ENCODE measurements around the gene MYO15A.

MYO15A gene

DNA sequence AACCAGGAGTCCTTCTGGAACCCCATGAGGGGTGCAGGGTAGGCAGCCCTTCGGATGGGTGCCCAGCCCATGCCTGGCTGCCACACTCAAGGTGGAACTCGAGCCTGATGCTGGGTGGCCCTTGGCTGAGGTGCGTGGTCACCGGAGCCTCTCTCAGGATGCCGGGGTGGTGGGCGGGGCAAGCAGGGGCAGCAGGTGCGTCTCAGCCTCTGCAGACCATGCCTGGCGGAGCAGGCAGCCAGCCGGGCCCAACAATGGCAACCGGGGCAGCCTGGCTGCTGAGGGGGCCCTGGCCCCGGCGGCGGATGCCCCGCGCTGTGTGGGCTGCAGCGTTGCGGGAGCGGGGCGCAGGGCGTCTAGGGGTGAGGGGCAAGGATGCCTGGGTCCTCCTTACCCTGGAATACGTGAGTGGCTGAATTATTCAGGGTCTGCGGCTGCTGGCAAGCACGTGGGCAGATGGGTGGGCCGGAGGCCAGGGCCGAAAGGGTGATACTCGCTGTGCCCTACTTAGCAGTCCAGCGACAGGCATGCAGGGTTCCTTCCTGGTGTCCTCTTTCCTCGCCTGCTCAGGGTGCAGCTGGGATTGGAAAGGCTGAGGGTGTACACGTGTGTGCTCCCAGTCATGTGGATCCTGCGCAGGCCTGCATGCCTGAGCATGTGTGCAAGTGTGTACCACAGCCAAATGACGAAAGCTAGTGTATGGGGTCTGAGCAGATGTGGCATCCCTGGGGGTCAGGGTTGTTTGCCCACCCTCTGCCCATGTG, 14.6 kb downstream of the MYO15A start:
- Histone ChIP-seq H4K8ac (ENCODE audit: low read length) (no peak overlapping the region), H3K27me3 (ENCODE audit: control insufficient read depth in 1 of 2, insufficient read depth in 1 of 2, low read length in 2 of 2) (peaks cover 14 to 43% of the 10 kb centered on the region in 2 experiments), H2BK15ac (ENCODE audit: low read depth, poor library complexity, severe bottlenecking) (no peak overlapping the region), H3K36me3 (ENCODE audit: control insufficient read depth in 1 of 2, insufficient read depth in 2 of 2, low read depth in 1 of 2, low read length in 2 of 2) (no peaks in the 10 kb centered on the region), H3K27ac (ENCODE audit: low read length, poor library complexity, severe bottlenecking) (no peak overlapping the region), H3K4me1 (ENCODE audit: control insufficient read depth, insufficient read depth, low read depth, low read length) (peaks cover 3% of the 10 kb centered on the region), H3K23ac (ENCODE audit: low read length in 2 of 2) (no peak overlapping the region), H3K79me1 (replicated peaks; ENCODE audit: low read length, poor library complexity, severe bottlenecking) (no peaks in the 10 kb centered on the region), H2BK120ac (ENCODE audit: low read depth, low read length) (no peak overlapping the region), H3K14ac (ENCODE audit: low read length in 2 of 2) (no peak overlapping the region), H2AFZ (ENCODE audit: low read depth, low read length) (no peak overlapping the region), H3K9ac (ENCODE audit: low read length) (no peak overlapping the region), H3K4me2 (ENCODE audit: low read length, poor library complexity, severe bottlenecking) (no peak overlapping the region), H3K4me3 (ENCODE audit: insufficient read depth in 1 of 2, low read depth in 1 of 2, low read length in 2 of 2) (no peak overlapping the region), H2BK5ac (ENCODE audit: low read depth, low read length, poor library complexity, severe bottlenecking) (no peak overlapping the region), H2BK12ac (ENCODE audit: low read length in 2 of 2) (no peak overlapping the region), H4K91ac (ENCODE audit: low read length) (no peak overlapping the region), H2AK5ac (ENCODE audit: low read length, severe bottlenecking) (no peak overlapping the region), H3K4ac (ENCODE audit: low read depth in 1 of 2, low read length in 2 of 2) (no peak overlapping the region), H3K9me3 (ENCODE audit: control insufficient read depth, low read length) (no peaks in the 10 kb centered on the region), H3K18ac (ENCODE audit: low read depth in 1 of 2, low read length in 2 of 2) (no peak overlapping the region)
- DNase-seq, result no peak
- WGBS, result 84% methylated on average over 31 of the region's 31 CpGs

DNA sequence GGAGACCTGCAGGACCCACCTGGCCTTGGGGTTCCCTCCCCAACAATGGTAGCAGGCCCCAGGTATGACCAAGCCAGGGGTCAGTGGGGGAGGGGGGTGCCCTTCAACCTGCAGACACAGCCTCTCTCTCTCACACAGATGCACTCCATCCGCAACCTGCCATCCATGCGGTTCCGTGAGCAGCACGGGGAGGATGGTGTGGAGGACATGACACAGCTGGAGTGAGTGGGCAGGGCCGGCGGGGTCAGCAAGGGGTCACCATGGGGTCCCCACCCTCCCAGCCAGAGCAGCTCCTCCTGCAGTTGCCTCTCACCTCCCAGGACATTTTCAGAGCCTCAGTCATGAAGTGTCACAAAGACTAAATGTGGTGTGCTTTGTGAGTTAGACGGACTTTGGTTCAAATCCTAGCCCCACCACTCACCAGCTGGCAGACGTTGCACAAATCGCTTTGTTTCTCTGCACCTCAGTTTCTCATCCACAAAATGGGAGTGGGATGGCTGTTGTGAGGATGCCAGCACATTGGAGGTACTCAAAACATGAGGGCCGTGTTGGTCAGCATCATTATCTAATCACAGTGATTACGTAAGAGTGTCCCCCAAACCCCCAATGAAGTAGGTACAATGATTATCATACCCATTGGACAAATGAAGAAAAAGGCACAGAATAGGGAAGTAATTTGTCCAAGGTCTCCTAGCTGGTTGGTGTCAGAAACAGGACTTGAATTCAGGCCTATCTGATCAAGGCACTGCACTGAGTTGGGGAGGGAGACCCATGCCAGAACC, 16.0 kb downstream of the MYO15A start:
- H3K4me3 ChIP-seq (ENCODE audit: insufficient read depth in 1 of 2, low read depth in 1 of 2, low read length in 2 of 2), result no peak overlapping the region
- H2BK12ac ChIP-seq (ENCODE audit: low read length in 2 of 2), result no peak overlapping the region
- no peak overlapping the region for H4K8ac ChIP-seq (ENCODE audit: low read length)
- no peak overlapping the region for H3K9ac ChIP-seq (ENCODE audit: low read length)
- H3K36me3 ChIP-seq (ENCODE audit: control insufficient read depth in 1 of 2, insufficient read depth in 2 of 2, low read depth in 1 of 2, low read length in 2 of 2), result no peaks in the 10 kb centered on the region
- no peak overlapping the region for H3K23ac ChIP-seq (ENCODE audit: low read length in 2 of 2)
- H2BK5ac ChIP-seq (ENCODE audit: low read depth, low read length, poor library complexity, severe bottlenecking), result no peak overlapping the region
- H2BK120ac ChIP-seq (ENCODE audit: low read depth, low read length), result no peak overlapping the region
- H2AFZ ChIP-seq (ENCODE audit: low read depth, low read length), result no peak overlapping the region
- no peak overlapping the region for H3K4ac ChIP-seq (ENCODE audit: low read depth in 1 of 2, low read length in 2 of 2)
- no peak for DNase-seq
- no peak overlapping the region for H2BK15ac ChIP-seq (ENCODE audit: low read depth, poor library complexity, severe bottlenecking)
- H3K14ac ChIP-seq (ENCODE audit: low read length in 2 of 2), result no peak overlapping the region
- WGBS, result 80% methylated on average over 7 of the region's 11 CpGs
- peaks cover 3% of the 10 kb centered on the region for H3K4me1 ChIP-seq (ENCODE audit: control insufficient read depth, insufficient read depth, low read depth, low read length)
- no peaks in the 10 kb centered on the region for H3K79me1 ChIP-seq (replicated peaks; ENCODE audit: low read length, poor library complexity, severe bottlenecking)
- no peak overlapping the region for H3K4me2 ChIP-seq (ENCODE audit: low read length, poor library complexity, severe bottlenecking)
- peaks cover 18 to 43% of the 10 kb centered on the region in 2 experiments for H3K27me3 ChIP-seq (ENCODE audit: control insufficient read depth in 1 of 2, insufficient read depth in 1 of 2, low read length in 2 of 2)
- H3K9me3 ChIP-seq (ENCODE audit: control insufficient read depth, low read length), result no peaks in the 10 kb centered on the region
- H2AK5ac ChIP-seq (ENCODE audit: low read length, severe bottlenecking), result no peak overlapping the region
- no peak overlapping the region for H3K27ac ChIP-seq (ENCODE audit: low read length, poor library complexity, severe bottlenecking)
- no peak overlapping the region for H3K18ac ChIP-seq (ENCODE audit: low read depth in 1 of 2, low read length in 2 of 2)
- no peak overlapping the region for H4K91ac ChIP-seq (ENCODE audit: low read length)

DNA sequence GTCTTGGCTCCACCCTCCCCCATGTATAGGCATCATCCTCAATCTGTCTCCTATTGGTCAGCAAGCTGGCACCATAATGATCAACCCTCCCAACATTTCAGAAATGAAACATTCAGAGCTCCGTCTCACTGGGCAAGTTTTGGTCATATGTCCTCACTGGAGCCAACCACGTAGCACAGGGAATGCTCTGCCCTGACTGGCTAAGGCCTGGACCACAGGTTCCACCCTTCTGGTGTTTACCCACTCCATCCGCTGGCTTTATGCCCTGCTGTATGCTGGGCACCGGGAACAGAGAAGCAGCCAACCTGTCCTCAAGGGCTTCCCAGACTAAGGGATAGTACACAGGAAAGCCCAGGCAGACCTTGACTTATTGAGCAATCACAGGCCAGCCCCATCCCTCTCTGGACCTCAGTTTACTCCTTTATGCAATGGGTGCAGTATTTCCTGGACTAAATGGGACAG, 20.5 kb downstream of the MYO15A start:
- H2BK120ac ChIP-seq (ENCODE audit: low read depth, low read length), result no peak overlapping the region
- no peak overlapping the region for H2BK5ac ChIP-seq (ENCODE audit: low read depth, low read length, poor library complexity, severe bottlenecking)
- no peak overlapping the region for H4K8ac ChIP-seq (ENCODE audit: low read length)
- H3K27me3 ChIP-seq (ENCODE audit: control insufficient read depth in 1 of 2, insufficient read depth in 1 of 2, low read length in 2 of 2), result peaks cover 22 to 61% of the 10 kb centered on the region in 2 experiments
- H3K9ac ChIP-seq (ENCODE audit: low read length), result no peak overlapping the region
- H3K4ac ChIP-seq (ENCODE audit: low read depth in 1 of 2, low read length in 2 of 2), result no peak overlapping the region
- no peak overlapping the region for H3K18ac ChIP-seq (ENCODE audit: low read depth in 1 of 2, low read length in 2 of 2)
- no peak overlapping the region for H3K4me2 ChIP-seq (ENCODE audit: low read length, poor library complexity, severe bottlenecking)
- 81% methylated on average over 4 of the region's 4 CpGs for WGBS
- H3K9me3 ChIP-seq (ENCODE audit: control insufficient read depth, low read length), result no peaks in the 10 kb centered on the region
- H3K27ac ChIP-seq (ENCODE audit: low read length, poor library complexity, severe bottlenecking), result no peak overlapping the region
- H2AFZ ChIP-seq (ENCODE audit: low read depth, low read length), result no peak overlapping the region
- no peak overlapping the region for H3K4me3 ChIP-seq (ENCODE audit: insufficient read depth in 1 of 2, low read depth in 1 of 2, low read length in 2 of 2)
- peak; percentile 58 for DNase-seq
- H2AK5ac ChIP-seq (ENCODE audit: low read length, severe bottlenecking), result no peak overlapping the region
- H3K14ac ChIP-seq (ENCODE audit: low read length in 2 of 2), result no peak overlapping the region
- H2BK15ac ChIP-seq (ENCODE audit: low read depth, poor library complexity, severe bottlenecking), result no peak overlapping the region
- no peak overlapping the region for H2BK12ac ChIP-seq (ENCODE audit: low read length in 2 of 2)
- no peak overlapping the region for H4K91ac ChIP-seq (ENCODE audit: low read length)
- no peaks in the 10 kb centered on the region for H3K36me3 ChIP-seq (ENCODE audit: control insufficient read depth in 1 of 2, insufficient read depth in 2 of 2, low read depth in 1 of 2, low read length in 2 of 2)
- no peak overlapping the region for H3K23ac ChIP-seq (ENCODE audit: low read length in 2 of 2)
- no peaks in the 10 kb centered on the region for H3K79me1 ChIP-seq (replicated peaks; ENCODE audit: low read length, poor library complexity, severe bottlenecking)
- H3K4me1 ChIP-seq (ENCODE audit: control insufficient read depth, insufficient read depth, low read depth, low read length), result no peaks in the 10 kb centered on the region

DNA sequence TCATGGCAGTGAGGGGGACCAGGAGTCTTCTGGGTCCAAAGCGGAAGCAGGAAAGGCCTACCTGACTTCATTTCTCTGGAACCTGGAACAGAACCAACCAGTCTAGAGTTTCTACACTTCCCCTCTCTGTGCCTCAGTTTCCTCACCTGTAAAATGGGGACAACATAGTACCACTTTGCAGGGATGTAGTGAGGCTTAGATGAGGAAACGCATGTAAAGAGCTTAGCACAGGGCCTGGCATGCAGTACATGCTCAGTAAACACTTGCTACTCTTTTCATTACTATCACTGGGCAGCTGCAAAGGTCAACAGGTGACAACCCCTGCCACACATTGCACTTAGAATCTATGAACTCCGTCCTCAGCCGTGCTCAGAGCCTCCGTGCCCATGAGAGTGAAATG, 24.2 kb downstream of the MYO15A start:
- no peak overlapping the region for H4K8ac ChIP-seq (ENCODE audit: low read length)
- no peak overlapping the region for H3K27ac ChIP-seq (ENCODE audit: low read length, poor library complexity, severe bottlenecking)
- H2AFZ ChIP-seq (ENCODE audit: low read depth, low read length), result no peak overlapping the region
- no peaks in the 10 kb centered on the region for H3K36me3 ChIP-seq (ENCODE audit: control insufficient read depth in 1 of 2, insufficient read depth in 2 of 2, low read depth in 1 of 2, low read length in 2 of 2)
- no peak overlapping the region for H2BK5ac ChIP-seq (ENCODE audit: low read depth, low read length, poor library complexity, severe bottlenecking)
- H3K18ac ChIP-seq (ENCODE audit: low read depth in 1 of 2, low read length in 2 of 2), result no peak overlapping the region
- no peak overlapping the region for H4K91ac ChIP-seq (ENCODE audit: low read length)
- H2AK5ac ChIP-seq (ENCODE audit: low read length, severe bottlenecking), result no peak overlapping the region
- 79% methylated on average over 5 of the region's 5 CpGs for WGBS
- H3K23ac ChIP-seq (ENCODE audit: low read length in 2 of 2), result no peak overlapping the region
- no peaks in the 10 kb centered on the region for H3K9me3 ChIP-seq (ENCODE audit: control insufficient read depth, low read length)
- peaks cover 2% of the 10 kb centered on the region for H3K4me1 ChIP-seq (ENCODE audit: control insufficient read depth, insufficient read depth, low read depth, low read length)
- no peak for DNase-seq
- no peak overlapping the region for H2BK12ac ChIP-seq (ENCODE audit: low read length in 2 of 2)
- H3K79me1 ChIP-seq (replicated peaks; ENCODE audit: low read length, poor library complexity, severe bottlenecking), result no peaks in the 10 kb centered on the region
- H3K4ac ChIP-seq (ENCODE audit: low read depth in 1 of 2, low read length in 2 of 2), result no peak overlapping the region
- H3K4me3 ChIP-seq (ENCODE audit: insufficient read depth in 1 of 2, low read depth in 1 of 2, low read length in 2 of 2), result no peak overlapping the region
- no peak overlapping the region for H3K4me2 ChIP-seq (ENCODE audit: low read length, poor library complexity, severe bottlenecking)
- H2BK15ac ChIP-seq (ENCODE audit: low read depth, poor library complexity, severe bottlenecking), result no peak overlapping the region
- no peak overlapping the region for H3K14ac ChIP-seq (ENCODE audit: low read length in 2 of 2)
- no peak overlapping the region for H3K9ac ChIP-seq (ENCODE audit: low read length)
- no peak overlapping the region for H2BK120ac ChIP-seq (ENCODE audit: low read depth, low read length)
- H3K27me3 ChIP-seq (ENCODE audit: control insufficient read depth in 1 of 2, insufficient read depth in 1 of 2, low read length in 2 of 2), result peaks cover 24 to 56% of the 10 kb centered on the region in 2 experiments

Data from mesenchymal stem cell (in vitro differentiated cells and primary cell).